ENCODE results near the gene BRD1.

The BRD1 gene

GRCh38 chr22:49795521-49795920 is 32.2 kb downstream of the BRD1 start:
- TF ChIP-seq CTCF (IDR thresholded peaks at IDR 0.05; ENCODE audit: low read depth, low read length) = no peak
- DNase-seq (ENCODE audit: extremely low read depth, low read depth) = no peak

GRCh38 chr22:49793871-49794270 is 33.8 kb downstream of the BRD1 start:
- DNase-seq (ENCODE audit: extremely low read depth, low read depth) = no peak
- no peak for TF ChIP-seq CTCF (IDR thresholded peaks at IDR 0.05; ENCODE audit: low read depth, low read length)

- DNase-seq (ENCODE audit: extremely low read depth, low read depth) = no peak
- TF ChIP-seq CTCF (IDR thresholded peaks at IDR 0.05; ENCODE audit: low read depth, low read length) = no peak
Observed at GRCh38 chr22:49793296-49793695, 34.4 kb downstream of the BRD1 start.

GRCh38 chr22:49792107-49792506 is 35.6 kb downstream of the BRD1 start:
- TF ChIP-seq CTCF (IDR thresholded peaks at IDR 0.05; ENCODE audit: low read depth, low read length) = no peak
- DNase-seq (ENCODE audit: extremely low read depth, low read depth) = no peak

GRCh38 chr22:49791682-49792081 is 36.0 kb downstream of the BRD1 start:
- DNase-seq (ENCODE audit: extremely low read depth, low read depth) = no peak
- TF ChIP-seq CTCF (IDR thresholded peaks at IDR 0.05; ENCODE audit: low read depth, low read length) = no peak

- TF ChIP-seq CTCF (IDR thresholded peaks at IDR 0.05; ENCODE audit: low read depth, low read length) = no peak
- no peak for DNase-seq (ENCODE audit: extremely low read depth, low read depth)
Observed at GRCh38 chr22:49790912-49791311, 36.8 kb downstream of the BRD1 start.

- no peak for DNase-seq (ENCODE audit: extremely low read depth, low read depth)
- TF ChIP-seq CTCF (IDR thresholded peaks at IDR 0.05; ENCODE audit: low read depth, low read length) = no peak
Observed at GRCh38 chr22:49789289-49790141, 38.2 kb downstream of the BRD1 start.

All from AG09319 (cell line).